ENCODE results near the gene STK39. TPM values are rescaled to one million over a fixed set of nuclear protein-coding genes. Genes with fewer than 3 reads are reported as not detected.

STK39 gene
- total RNA-seq, 1 experiment from 2014 or later, result 2.9 TPM

GRCh38 chr2:167932123-167932693 lies 315.2 kb downstream of the STK39 start:
- no peak for DNase-seq
- Histone ChIP-seq H3K4me3 (ENCODE audit: low read depth, low read length) (no peak overlapping the region), H3K4me1 (no peaks in the 10 kb centered on the region), H3K36me3 (ENCODE audit: control insufficient read depth, insufficient read depth, low read length) (no peaks in the 10 kb centered on the region), H3K9me3 (no peaks in the 10 kb centered on the region), H3K27me3 (replicated peaks; ENCODE audit: control insufficient read depth, insufficient read depth, low read length) (no peaks in the 10 kb centered on the region)
- Mint-ChIP-seq H3K36me3 (ENCODE audit: insufficient read depth, unreplicated experiment) (no peaks in the 10 kb centered on the region), H3K4me3 (ENCODE audit: unreplicated experiment) (no peak overlapping the region), H3K4me1 (ENCODE audit: low read depth, unreplicated experiment) (no peaks in the 10 kb centered on the region), H3K9me3 (ENCODE audit: unreplicated experiment) (no peaks in the 10 kb centered on the region), H3K27ac (ENCODE audit: unreplicated experiment) (no peak overlapping the region), H3K27me3 (ENCODE audit: insufficient read depth, unreplicated experiment) (peaks cover 13% of the 10 kb centered on the region)
- TF ChIP-seq CTCF (IDR thresholded peaks at IDR 0.05; ENCODE audit: insufficient read depth in 1 of 2, low read depth in 1 of 2, low read length in 1 of 2, severe bottlenecking in 1 of 2, unreplicated experiment in 1 of 2), result no peak
- POLR2A ChIA-PET, result no interaction called here
- BruUV-seq (replicated peaks), result no TSS peak
- CTCF ChIA-PET, result no interaction called here
- intact Hi-C loops (cut with micrococcal nuclease; ENCODE audit: unreplicated experiment), result no loop called here

GRCh38 chr2:167929484-167929883 lies 317.9 kb downstream of the STK39 start:
- H3K27me3 Mint-ChIP-seq (ENCODE audit: insufficient read depth, unreplicated experiment), result peaks cover 13% of the 10 kb centered on the region
- Histone ChIP-seq H3K9me3 (no peaks in the 10 kb centered on the region), H3K4me1 (no peaks in the 10 kb centered on the region), H3K36me3 (ENCODE audit: control insufficient read depth, insufficient read depth, low read length) (no peaks in the 10 kb centered on the region), H3K4me3 (ENCODE audit: low read depth, low read length) (no peak overlapping the region), H3K27me3 (replicated peaks; ENCODE audit: control insufficient read depth, insufficient read depth, low read length) (no peaks in the 10 kb centered on the region)
- H3K27ac Mint-ChIP-seq (ENCODE audit: unreplicated experiment), result no peak overlapping the region
- intact Hi-C loops (cut with micrococcal nuclease; ENCODE audit: unreplicated experiment), result no loop called here
- H3K36me3 Mint-ChIP-seq (ENCODE audit: insufficient read depth, unreplicated experiment), result no peaks in the 10 kb centered on the region
- DNase-seq, result no peak
- no peak for TF ChIP-seq CTCF (IDR thresholded peaks at IDR 0.05; ENCODE audit: insufficient read depth in 1 of 2, low read depth in 1 of 2, low read length in 1 of 2, severe bottlenecking in 1 of 2, unreplicated experiment in 1 of 2)
- CTCF ChIA-PET, result no interaction called here
- no peaks in the 10 kb centered on the region for H3K9me3 Mint-ChIP-seq (ENCODE audit: unreplicated experiment)
- no TSS peak for BruUV-seq (replicated peaks)
- no peak overlapping the region for H3K4me3 Mint-ChIP-seq (ENCODE audit: unreplicated experiment)
- POLR2A ChIA-PET, result no interaction called here
- H3K4me1 Mint-ChIP-seq (ENCODE audit: low read depth, unreplicated experiment), result no peaks in the 10 kb centered on the region

GRCh38 chr2:167928434-167928833 lies 319.0 kb downstream of the STK39 start:
- Mint-ChIP-seq H3K9me3 (ENCODE audit: unreplicated experiment) (no peaks in the 10 kb centered on the region), H3K36me3 (ENCODE audit: insufficient read depth, unreplicated experiment) (no peaks in the 10 kb centered on the region), H3K27me3 (ENCODE audit: insufficient read depth, unreplicated experiment) (peaks cover 13% of the 10 kb centered on the region), H3K27ac (ENCODE audit: unreplicated experiment) (no peak overlapping the region), H3K4me3 (ENCODE audit: unreplicated experiment) (no peak overlapping the region), H3K4me1 (ENCODE audit: low read depth, unreplicated experiment) (no peaks in the 10 kb centered on the region)
- Histone ChIP-seq H3K36me3 (ENCODE audit: control insufficient read depth, insufficient read depth, low read length) (no peaks in the 10 kb centered on the region), H3K4me1 (no peaks in the 10 kb centered on the region), H3K27me3 (replicated peaks; ENCODE audit: control insufficient read depth, insufficient read depth, low read length) (no peaks in the 10 kb centered on the region), H3K9me3 (no peaks in the 10 kb centered on the region), H3K4me3 (ENCODE audit: low read depth, low read length) (no peak overlapping the region)
- BruUV-seq (replicated peaks), result no TSS peak
- intact Hi-C loops (cut with micrococcal nuclease; ENCODE audit: unreplicated experiment), result no loop called here
- ChIA-PET CTCF (no interaction called here), POLR2A (no interaction called here)
- no peak for DNase-seq
- no peak for TF ChIP-seq CTCF (IDR thresholded peaks at IDR 0.05; ENCODE audit: insufficient read depth in 1 of 2, low read depth in 1 of 2, low read length in 1 of 2, severe bottlenecking in 1 of 2, unreplicated experiment in 1 of 2)

Data from Caco-2 (cell line).